ENCODE measurements around the gene CNOT4.

- TF ChIP-seq CTCF (IDR thresholded peaks at IDR 0.05) (no peak), POLR2A (IDR thresholded peaks at IDR 0.05) (no peak), EP300 (IDR thresholded peaks at IDR 0.05) (no peak)
Measured at GRCh38 chr7:135492151-135492550, 17.8 kb downstream of the CNOT4 start.
